ENCODE results near the gene PROX2.

- TF ChIP-seq, protein P1, sequence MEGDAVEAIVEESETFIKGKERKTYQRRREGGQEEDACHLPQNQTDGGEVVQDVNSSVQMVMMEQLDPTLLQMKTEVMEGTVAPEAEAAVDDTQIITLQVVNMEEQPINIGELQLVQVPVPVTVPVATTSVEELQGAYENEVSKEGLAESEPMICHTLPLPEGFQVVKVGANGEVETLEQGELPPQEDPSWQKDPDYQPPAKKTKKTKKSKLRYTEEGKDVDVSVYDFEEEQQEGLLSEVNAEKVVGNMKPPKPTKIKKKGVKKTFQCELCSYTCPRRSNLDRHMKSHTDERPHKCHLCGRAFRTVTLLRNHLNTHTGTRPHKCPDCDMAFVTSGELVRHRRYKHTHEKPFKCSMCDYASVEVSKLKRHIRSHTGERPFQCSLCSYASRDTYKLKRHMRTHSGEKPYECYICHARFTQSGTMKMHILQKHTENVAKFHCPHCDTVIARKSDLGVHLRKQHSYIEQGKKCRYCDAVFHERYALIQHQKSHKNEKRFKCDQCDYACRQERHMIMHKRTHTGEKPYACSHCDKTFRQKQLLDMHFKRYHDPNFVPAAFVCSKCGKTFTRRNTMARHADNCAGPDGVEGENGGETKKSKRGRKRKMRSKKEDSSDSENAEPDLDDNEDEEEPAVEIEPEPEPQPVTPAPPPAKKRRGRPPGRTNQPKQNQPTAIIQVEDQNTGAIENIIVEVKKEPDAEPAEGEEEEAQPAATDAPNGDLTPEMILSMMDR (IDR thresholded peaks at IDR 0.05; ENCODE audit: low read length), result no peak
- no peak for TF ChIP-seq EZH2 (IDR thresholded peaks at IDR 0.05; ENCODE audit: borderline replicate concordance, low read length)
Observed at GRCh38 chr14:74838166-74838565, 37.8 kb downstream of the PROX2 start.

Measured in OCI-LY1 (cell line).